Measurements from ENCODE around the gene XKR3.
"Not testable (repeated sequence)": the region's sequence is repeated elsewhere in the genome, so short reads cannot be mapped to it uniquely, and the experiment has no call there.

The XKR3 gene

DNA sequence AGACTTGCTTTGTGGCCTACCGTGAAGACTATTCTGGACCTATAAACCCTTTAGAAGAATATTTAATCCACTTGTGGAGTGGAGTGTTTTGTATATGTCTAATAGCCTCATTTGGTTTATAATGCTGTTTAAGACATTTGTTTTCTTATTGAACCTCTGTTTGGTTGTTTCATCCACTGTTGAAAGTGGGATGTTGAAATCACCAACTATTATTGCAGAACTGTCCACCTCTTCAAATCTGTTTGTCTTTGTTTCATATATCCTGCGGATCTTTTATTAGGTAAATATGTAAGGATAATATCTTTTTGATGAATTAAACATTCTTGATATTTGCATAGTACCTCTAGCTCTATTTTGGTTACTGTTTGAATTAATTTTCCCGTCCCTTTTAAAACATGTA lies 49.1 kb downstream of the XKR3 start:
- no peak overlapping the region for H2AK5ac ChIP-seq (ENCODE audit: low read length, severe bottlenecking)
- H3K4me3 ChIP-seq (ENCODE audit: insufficient read depth in 1 of 2, low read depth in 1 of 2, low read length in 2 of 2): no peak overlapping the region
- no CpG with 5 or more reads among the region's 3 CpGs for WGBS

DNA sequence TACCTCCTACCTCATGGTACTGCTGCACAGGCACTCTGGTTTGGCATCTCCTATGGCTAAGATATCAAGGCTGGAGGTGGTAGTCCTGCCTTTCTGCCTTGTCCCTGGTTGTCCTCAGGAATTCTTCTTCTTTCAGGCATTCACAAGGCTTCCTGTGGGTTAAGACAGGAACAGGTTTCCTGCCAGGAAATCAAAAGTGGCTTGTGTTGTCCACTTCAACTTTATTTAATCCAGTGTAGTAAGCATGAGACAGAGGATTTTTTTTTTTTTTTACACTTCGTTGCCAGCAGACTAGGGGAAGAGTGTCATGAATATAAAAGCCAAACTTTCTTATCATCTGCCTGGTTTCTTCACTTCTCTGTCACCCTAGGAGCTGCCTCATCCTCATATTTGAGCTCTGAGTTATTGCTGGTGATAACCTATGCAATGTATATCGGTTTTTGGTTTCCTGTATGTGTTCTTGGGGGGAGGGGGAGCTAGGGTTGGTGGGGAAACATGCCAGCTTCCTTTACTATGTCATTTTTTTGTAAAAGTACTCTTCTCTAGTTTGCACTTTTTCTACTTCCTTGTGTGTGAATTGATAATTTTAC lies 50.2 kb downstream of the XKR3 start:
- Histone ChIP-seq H3K14ac (ENCODE audit: low read length in 2 of 2) (no peak overlapping the region), H2BK15ac (ENCODE audit: low read depth, poor library complexity, severe bottlenecking) (no peak overlapping the region), H3K23ac (ENCODE audit: low read length in 2 of 2) (no peak overlapping the region), H4K91ac (ENCODE audit: low read length) (no peak overlapping the region), H2AFZ (ENCODE audit: low read depth, low read length) (no peak overlapping the region), H3K79me1 (replicated peaks; ENCODE audit: low read length, poor library complexity, severe bottlenecking) (no peaks in the 10 kb centered on the region), H3K4me1 (ENCODE audit: control insufficient read depth, insufficient read depth, low read depth, low read length) (no peaks in the 10 kb centered on the region), H2BK12ac (ENCODE audit: low read length in 2 of 2) (no peak overlapping the region), H3K27ac (ENCODE audit: low read length, poor library complexity, severe bottlenecking) (no peak overlapping the region), H3K4me2 (ENCODE audit: low read length, poor library complexity, severe bottlenecking) (no peak overlapping the region), H3K9me3 (ENCODE audit: control insufficient read depth, low read length) (peaks cover 8% of the 10 kb centered on the region), H2AK5ac (ENCODE audit: low read length, severe bottlenecking) (no peak overlapping the region), H2BK120ac (ENCODE audit: low read depth, low read length) (no peak overlapping the region), H4K8ac (ENCODE audit: low read length) (no peak overlapping the region), H3K4ac (ENCODE audit: low read depth in 1 of 2, low read length in 2 of 2) (no peak overlapping the region), H2BK5ac (ENCODE audit: low read depth, low read length, poor library complexity, severe bottlenecking) (no peak overlapping the region), H3K36me3 (ENCODE audit: control insufficient read depth in 1 of 2, insufficient read depth in 2 of 2, low read depth in 1 of 2, low read length in 2 of 2) (no peaks in the 10 kb centered on the region), H3K4me3 (ENCODE audit: insufficient read depth in 1 of 2, low read depth in 1 of 2, low read length in 2 of 2) (no peak overlapping the region), H3K18ac (ENCODE audit: low read depth in 1 of 2, low read length in 2 of 2) (no peak overlapping the region), H3K27me3 (ENCODE audit: control insufficient read depth in 1 of 2, insufficient read depth in 1 of 2, low read length in 2 of 2) (no peaks in the 10 kb centered on the region), H3K9ac (ENCODE audit: low read length) (no peak overlapping the region)
- no peak for DNase-seq
- no CpG with 5 or more reads among the region's 2 CpGs for WGBS

More for the DNA sequence above, 49.1 kb downstream of the XKR3 start:
- Histone ChIP-seq H3K4me1 (ENCODE audit: control insufficient read depth, insufficient read depth, low read depth, low read length) (no peaks in the 10 kb centered on the region), H2AFZ (ENCODE audit: low read depth, low read length) (no peak overlapping the region), H2BK12ac (ENCODE audit: low read length in 2 of 2) (no peak overlapping the region), H4K91ac (ENCODE audit: low read length) (no peak overlapping the region), H3K9ac (ENCODE audit: low read length) (no peak overlapping the region), H3K27me3 (ENCODE audit: control insufficient read depth in 1 of 2, insufficient read depth in 1 of 2, low read length in 2 of 2) (no peaks in the 10 kb centered on the region), H3K18ac (ENCODE audit: low read depth in 1 of 2, low read length in 2 of 2) (no peak overlapping the region), H3K14ac (ENCODE audit: low read length in 2 of 2) (no peak overlapping the region), H2BK120ac (ENCODE audit: low read depth, low read length) (no peak overlapping the region), H3K4ac (ENCODE audit: low read depth in 1 of 2, low read length in 2 of 2) (no peak overlapping the region), H3K9me3 (ENCODE audit: control insufficient read depth, low read length) (peaks cover 8% of the 10 kb centered on the region), H4K8ac (ENCODE audit: low read length) (no peak overlapping the region), H3K27ac (ENCODE audit: low read length, poor library complexity, severe bottlenecking) (no peak overlapping the region), H3K23ac (ENCODE audit: low read length in 2 of 2) (no peak overlapping the region), H2BK5ac (ENCODE audit: low read depth, low read length, poor library complexity, severe bottlenecking) (no peak overlapping the region), H3K4me2 (ENCODE audit: low read length, poor library complexity, severe bottlenecking) (no peak overlapping the region), H3K79me1 (replicated peaks; ENCODE audit: low read length, poor library complexity, severe bottlenecking) (no peaks in the 10 kb centered on the region), H2BK15ac (ENCODE audit: low read depth, poor library complexity, severe bottlenecking) (no peak overlapping the region), H3K36me3 (ENCODE audit: control insufficient read depth in 1 of 2, insufficient read depth in 2 of 2, low read depth in 1 of 2, low read length in 2 of 2) (no peaks in the 10 kb centered on the region)
- DNase-seq: no peak

DNA sequence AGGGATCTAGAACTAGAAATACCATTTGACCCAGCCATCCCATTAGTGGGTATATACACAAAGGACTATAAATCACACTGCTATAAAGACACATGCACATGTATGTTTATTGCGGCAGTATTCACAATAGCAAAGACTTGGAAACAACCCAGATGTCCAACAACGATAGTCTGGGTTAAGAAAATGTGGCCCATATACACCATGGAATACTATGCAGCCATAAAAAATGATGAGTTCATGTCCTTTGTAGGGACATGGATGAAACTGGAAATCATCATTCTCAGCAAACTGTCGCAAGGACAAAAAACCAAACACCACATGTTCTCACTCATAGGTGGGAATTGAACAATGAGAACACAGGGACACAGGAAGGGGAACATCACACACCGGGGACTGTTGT lies 53.6 kb downstream of the XKR3 start:
- H3K27me3 ChIP-seq (ENCODE audit: control insufficient read depth in 1 of 2, insufficient read depth in 1 of 2, low read length in 2 of 2); H4K91ac ChIP-seq (ENCODE audit: low read length); H3K4me2 ChIP-seq (ENCODE audit: low read length, poor library complexity, severe bottlenecking); H3K4me1 ChIP-seq (ENCODE audit: control insufficient read depth, insufficient read depth, low read depth, low read length); H3K9me3 ChIP-seq (ENCODE audit: control insufficient read depth, low read length); H2BK15ac ChIP-seq (ENCODE audit: low read depth, poor library complexity, severe bottlenecking); H2AK5ac ChIP-seq (ENCODE audit: low read length, severe bottlenecking); H3K79me1 ChIP-seq (replicated peaks; ENCODE audit: low read length, poor library complexity, severe bottlenecking); H3K14ac ChIP-seq (ENCODE audit: low read length in 2 of 2); H3K4me3 ChIP-seq (ENCODE audit: insufficient read depth in 1 of 2, low read depth in 1 of 2, low read length in 2 of 2); H3K23ac ChIP-seq (ENCODE audit: low read length in 2 of 2); H3K27ac ChIP-seq (ENCODE audit: low read length, poor library complexity, severe bottlenecking); H2AFZ ChIP-seq (ENCODE audit: low read depth, low read length); H3K18ac ChIP-seq (ENCODE audit: low read depth in 1 of 2, low read length in 2 of 2); H3K36me3 ChIP-seq (ENCODE audit: control insufficient read depth in 1 of 2, insufficient read depth in 2 of 2, low read depth in 1 of 2, low read length in 2 of 2); H3K9ac ChIP-seq (ENCODE audit: low read length); H3K4ac ChIP-seq (ENCODE audit: low read depth in 1 of 2, low read length in 2 of 2); DNase-seq; H2BK5ac ChIP-seq (ENCODE audit: low read depth, low read length, poor library complexity, severe bottlenecking); H4K8ac ChIP-seq (ENCODE audit: low read length); H2BK12ac ChIP-seq (ENCODE audit: low read length in 2 of 2); H2BK120ac ChIP-seq (ENCODE audit: low read depth, low read length): not testable (repeated sequence)
- no CpG with 5 or more reads among the region's 4 CpGs for WGBS

DNA sequence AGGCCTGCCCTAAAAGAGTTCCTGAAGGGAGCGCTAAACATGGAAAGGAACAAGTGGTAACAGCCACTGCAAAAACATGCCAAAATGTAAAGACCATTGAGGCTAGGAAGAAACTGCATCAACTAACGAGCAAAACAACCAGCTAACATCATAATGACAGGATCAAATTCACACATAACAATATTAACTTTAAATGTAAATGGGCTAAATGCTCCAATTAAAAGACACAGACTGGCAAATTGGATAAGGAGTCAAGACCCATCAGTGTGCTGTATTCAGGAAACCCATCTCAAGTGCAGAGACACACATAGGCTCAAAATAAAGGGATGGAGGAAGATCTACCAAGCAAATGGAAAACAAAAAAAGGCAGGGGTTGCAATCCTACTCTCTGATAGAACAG lies 57.3 kb downstream of the XKR3 start:
- not testable (repeated sequence) for H3K79me1 ChIP-seq (replicated peaks; ENCODE audit: low read length, poor library complexity, severe bottlenecking); H4K8ac ChIP-seq (ENCODE audit: low read length); H2BK5ac ChIP-seq (ENCODE audit: low read depth, low read length, poor library complexity, severe bottlenecking); H2AK5ac ChIP-seq (ENCODE audit: low read length, severe bottlenecking); H3K9me3 ChIP-seq (ENCODE audit: control insufficient read depth, low read length); H3K36me3 ChIP-seq (ENCODE audit: control insufficient read depth in 1 of 2, insufficient read depth in 2 of 2, low read depth in 1 of 2, low read length in 2 of 2); H3K4me2 ChIP-seq (ENCODE audit: low read length, poor library complexity, severe bottlenecking); H3K23ac ChIP-seq (ENCODE audit: low read length in 2 of 2); H3K4ac ChIP-seq (ENCODE audit: low read depth in 1 of 2, low read length in 2 of 2); H2BK15ac ChIP-seq (ENCODE audit: low read depth, poor library complexity, severe bottlenecking); H2BK120ac ChIP-seq (ENCODE audit: low read depth, low read length); H3K14ac ChIP-seq (ENCODE audit: low read length in 2 of 2); H2BK12ac ChIP-seq (ENCODE audit: low read length in 2 of 2); H2AFZ ChIP-seq (ENCODE audit: low read depth, low read length); H4K91ac ChIP-seq (ENCODE audit: low read length); H3K4me1 ChIP-seq (ENCODE audit: control insufficient read depth, insufficient read depth, low read depth, low read length); DNase-seq; H3K4me3 ChIP-seq (ENCODE audit: insufficient read depth in 1 of 2, low read depth in 1 of 2, low read length in 2 of 2); H3K27me3 ChIP-seq (ENCODE audit: control insufficient read depth in 1 of 2, insufficient read depth in 1 of 2, low read length in 2 of 2); H3K18ac ChIP-seq (ENCODE audit: low read depth in 1 of 2, low read length in 2 of 2); H3K9ac ChIP-seq (ENCODE audit: low read length); H3K27ac ChIP-seq (ENCODE audit: low read length, poor library complexity, severe bottlenecking)
- WGBS: 0% methylated on average over 1 of the region's 2 CpGs
